Natural killer cell (primary cell): ENCODE results near the gene EPS8. TPM values are rescaled to one million over a fixed set of nuclear protein-coding genes. Genes with fewer than 3 reads are reported as not detected.

Experiments
- ATAC-seq, 3 donors: fragments of 150-1000 bp in 2 of 3; fragments of 200-7000 bp in 1 of 3; cut with Tn5 transposase; 1 replicate in 1 of 3; 2 replicates in 2 of 3; pipeline ENCODE4 v1.10.0; 2021; ENCODE audit warnings: mild to moderate bottlenecking in 2 of 3, moderate library complexity in 2 of 3
- DNase-seq, 2 donors: peaks; one replicate each; pipeline versions ENCODE4 v3.0.0 to v3.0.0-alpha.2; 2013 to 2021; ENCODE audit warnings: mixed read lengths in 1 of 2
- H3K27ac ChIP-seq: one replicate; pipeline ENCODE4 v1.5.1; 2013; ENCODE audit warnings: mild to moderate bottlenecking, low read length
- H3K27me3 ChIP-seq: one replicate; pipeline ENCODE4 v1.6.1; 2013; ENCODE audit warnings: low read length; ENCODE audit not compliant: control insufficient read depth, insufficient read depth
- H3K36me3 ChIP-seq: one replicate; pipeline ENCODE4 v1.6.1; 2013; ENCODE audit warnings: low read length; ENCODE audit not compliant: control insufficient read depth, insufficient read depth
- H3K4me1 ChIP-seq: one replicate; pipeline ENCODE4 v1.6.1; 2013; ENCODE audit warnings: low read length; ENCODE audit not compliant: control insufficient read depth, insufficient read depth
- H3K4me3 ChIP-seq: one replicate; pipeline ENCODE4 v1.5.1; 2013; ENCODE audit warnings: low read length
- H3K9me3 ChIP-seq: one replicate; pipeline ENCODE4 v1.6.1; 2013; ENCODE audit warnings: low read length; ENCODE audit not compliant: control insufficient read depth, insufficient read depth
- H3K27ac Mint-ChIP-seq, 2 donors: one replicate each; pipeline ENCODE4 v1.8.0; 2022; ENCODE audit warnings: mild to moderate bottlenecking in 2 of 2, mixed read lengths in 2 of 2, moderate library complexity in 1 of 2
- H3K27me3 Mint-ChIP-seq, 2 donors: one replicate each; pipeline ENCODE4 v1.8.0; 2022; ENCODE audit warnings: low read depth in 2 of 2, mixed read lengths in 2 of 2
- H3K36me3 Mint-ChIP-seq: one replicate; pipeline ENCODE4 v1.8.0; 2022; ENCODE audit warnings: mixed read lengths
- H3K4me1 Mint-ChIP-seq, 2 donors: one replicate each; pipeline ENCODE4 v1.8.0; 2022; ENCODE audit warnings: mixed read lengths in 2 of 2
- H3K4me3 Mint-ChIP-seq: one replicate; pipeline ENCODE4 v1.8.0; 2022; ENCODE audit warnings: mild to moderate bottlenecking, moderate library complexity, mixed read lengths
- H3K9me3 Mint-ChIP-seq, 2 donors: one replicate each; pipeline ENCODE4 v1.8.0; 2022; ENCODE audit warnings: mixed read lengths in 2 of 2
- CTCF ChIP-seq: fragments of 200-600 bp; IDR thresholded peaks from one replicate; pipeline ENCODE4 v1.8.0; 2022; ENCODE audit warnings: antibody characterized with exemption
- WGBS: methylation state at CpG from one replicate; pipeline ENCODE4 v1.1.7; 2013; ENCODE audit warnings: missing lambda C conversion rate; ENCODE audit not compliant: insufficient coverage; 5-methylcytosine and 5-hydroxymethylcytosine counted together
- intact Hi-C: fragments of 100-400 bp; cut with micrococcal nuclease; formaldehyde crosslinking; loops from one replicate; pipeline ENCODE4 v1.14.2; 2022
- total RNA-seq, 4 donors: library from RNA; stranded (reverse); fragments of 120-200 nt in 1 of 4; gene quantifications; one replicate each; pipeline versions ENCODE4 v1.2.3 to v1.2.4, GENCODE V29; 2013 to 2022

EPS8 gene
- total RNA-seq, 3 donors from 2014 or later (not counting 1 experiment from before 2014, with no cell fraction given): 1.5 to 2.6 (median 1.5) TPM

GRCh38 chr12:15608406-15608805, 180.8 kb downstream of the EPS8 start:
- no peak for ATAC-seq
- Mint-ChIP-seq H3K36me3 (no peaks in the 10 kb centered on the region), H3K27me3 (peaks cover 0 to 3% of the 10 kb centered on the region in 2 donors), H3K9me3 (no peaks in the 10 kb centered on the region), H3K4me3 (no peak overlapping the region), H3K4me1 (no peaks in the 10 kb centered on the region), H3K27ac (no peak overlapping the region)
- TF ChIP-seq CTCF: no peak
- no peaks in the 10 kb centered on the region for H3K36me3 ChIP-seq
- intact Hi-C loops: no loop called here
- no peak overlapping the region for H3K4me3 ChIP-seq
- no peaks in the 10 kb centered on the region for H3K9me3 ChIP-seq
- WGBS: 100% methylated on average over 1 of the region's 1 CpG
- no peak overlapping the region for H3K27ac ChIP-seq
- H3K4me1 ChIP-seq: no peaks in the 10 kb centered on the region
- no peaks in the 10 kb centered on the region for H3K27me3 ChIP-seq
- no peak for DNase-seq

GRCh38 chr12:15605881-15606590, 183.2 kb downstream of the EPS8 start:
- TF ChIP-seq CTCF: no peak
- no peaks in the 10 kb centered on the region for H3K4me1 ChIP-seq
- Mint-ChIP-seq H3K4me3 (no peak overlapping the region), H3K4me1 (no peaks in the 10 kb centered on the region), H3K36me3 (no peaks in the 10 kb centered on the region), H3K27ac (no peak overlapping the region), H3K27me3 (peaks cover 0 to 5% of the 10 kb centered on the region in 2 donors), H3K9me3 (no peaks in the 10 kb centered on the region)
- ATAC-seq: no peak
- H3K27ac ChIP-seq: no peak overlapping the region
- 90% methylated on average over 10 of the region's 10 CpGs for WGBS
- no peak for DNase-seq
- H3K4me3 ChIP-seq: no peak overlapping the region
- H3K9me3 ChIP-seq: no peaks in the 10 kb centered on the region
- intact Hi-C loops: no loop called here
- H3K27me3 ChIP-seq: no peaks in the 10 kb centered on the region
- no peaks in the 10 kb centered on the region for H3K36me3 ChIP-seq

- no peaks in the 10 kb centered on the region for H3K36me3 ChIP-seq
- no peak overlapping the region for H3K4me3 ChIP-seq
- Mint-ChIP-seq H3K27me3 (peaks cover 0 to 5% of the 10 kb centered on the region in 2 donors), H3K27ac (no peak overlapping the region), H3K4me3 (no peak overlapping the region), H3K36me3 (no peaks in the 10 kb centered on the region), H3K4me1 (no peaks in the 10 kb centered on the region), H3K9me3 (no peaks in the 10 kb centered on the region)
- no peak for TF ChIP-seq CTCF
- intact Hi-C loops: no loop called here
- no peak for ATAC-seq
- no peaks in the 10 kb centered on the region for H3K9me3 ChIP-seq
- H3K27ac ChIP-seq: no peak overlapping the region
- H3K27me3 ChIP-seq: no peaks in the 10 kb centered on the region
- 96% methylated on average over 4 of the region's 4 CpGs for WGBS
- no peak for DNase-seq
- H3K4me1 ChIP-seq: no peaks in the 10 kb centered on the region
Measured at GRCh38 chr12:15603474-15604085, 185.6 kb downstream of the EPS8 start.
